Skeletal muscle satellite cell (primary cell): ENCODE results near the gene ARHGAP6.

Source experiments
- H3K27me3 ChIP-seq: 2 replicates; pipeline ENCODE4 v1.7.0; 2013; ENCODE audit warnings: low read length; ENCODE audit not compliant: control insufficient read depth, insufficient read depth
- H3K36me3 ChIP-seq: 2 replicates; pipeline ENCODE4 v1.7.0; 2013; ENCODE audit warnings: mild to moderate bottlenecking, control low read depth, low read length; ENCODE audit not compliant: insufficient read depth
- H3K4me1 ChIP-seq: 2 replicates; pipeline ENCODE4 v1.7.0; 2013; ENCODE audit warnings: low read length; ENCODE audit not compliant: control insufficient read depth, insufficient read depth
- H3K4me2 ChIP-seq: 2 replicates; pipeline ENCODE4 v1.7.0; 2013; ENCODE audit warnings: mild to moderate bottlenecking, low read length
- H3K4me3 ChIP-seq: 2 replicates; pipeline ENCODE4 v1.7.0; 2013; ENCODE audit warnings: low read length
- H3K9ac ChIP-seq: 2 replicates; pipeline ENCODE4 v1.7.0; 2013; ENCODE audit warnings: mild to moderate bottlenecking, low read depth, low read length, moderate library complexity
- H3K9me3 ChIP-seq: replicated peaks from 2 replicates; pipeline ENCODE4 v1.7.0; 2013; ENCODE audit warnings: mild to moderate bottlenecking, control low read depth, low read length

ARHGAP6 gene

GRCh38 chrX:11419102-11419501 lies 246.6 kb downstream of the ARHGAP6 start:
- H3K36me3 ChIP-seq = no peaks in the 10 kb centered on the region
- peaks cover 4% of the 10 kb centered on the region for H3K4me1 ChIP-seq
- no peak overlapping the region for H3K4me3 ChIP-seq
- no peak overlapping the region for H3K4me2 ChIP-seq
- no peak overlapping the region for H3K9ac ChIP-seq
- no peaks in the 10 kb centered on the region for H3K27me3 ChIP-seq
- H3K9me3 ChIP-seq = no peaks in the 10 kb centered on the region

GRCh38 chrX:11416600-11416999 lies 249.1 kb downstream of the ARHGAP6 start:
- Histone ChIP-seq H3K36me3 (no peaks in the 10 kb centered on the region), H3K4me2 (peak overlapping the region; percentile 48), H3K4me1 (no peaks in the 10 kb centered on the region), H3K9me3 (no peaks in the 10 kb centered on the region), H3K4me3 (no peak overlapping the region), H3K27me3 (no peaks in the 10 kb centered on the region), H3K9ac (no peak overlapping the region)

- Histone ChIP-seq H3K4me2 (no peak overlapping the region), H3K4me1 (no peaks in the 10 kb centered on the region), H3K9ac (no peak overlapping the region), H3K4me3 (no peak overlapping the region), H3K27me3 (no peaks in the 10 kb centered on the region), H3K36me3 (no peaks in the 10 kb centered on the region), H3K9me3 (no peaks in the 10 kb centered on the region)
Observed at GRCh38 chrX:11414091-11414490, 251.6 kb downstream of the ARHGAP6 start.

GRCh38 chrX:11412715-11413623 lies 252.8 kb downstream of the ARHGAP6 start:
- no peak overlapping the region for H3K9ac ChIP-seq
- no peaks in the 10 kb centered on the region for H3K36me3 ChIP-seq
- H3K9me3 ChIP-seq = no peaks in the 10 kb centered on the region
- no peak overlapping the region for H3K4me2 ChIP-seq
- no peaks in the 10 kb centered on the region for H3K4me1 ChIP-seq
- H3K27me3 ChIP-seq = no peaks in the 10 kb centered on the region
- no peak overlapping the region for H3K4me3 ChIP-seq

GRCh38 chrX:11409957-11410356 lies 255.8 kb downstream of the ARHGAP6 start:
- H3K36me3 ChIP-seq = no peaks in the 10 kb centered on the region
- H3K9me3 ChIP-seq = no peaks in the 10 kb centered on the region
- no peaks in the 10 kb centered on the region for H3K4me1 ChIP-seq
- H3K4me2 ChIP-seq = no peak overlapping the region
- no peak overlapping the region for H3K9ac ChIP-seq
- no peaks in the 10 kb centered on the region for H3K27me3 ChIP-seq
- no peak overlapping the region for H3K4me3 ChIP-seq

GRCh38 chrX:11408783-11409182 lies 256.9 kb downstream of the ARHGAP6 start:
- Histone ChIP-seq H3K4me2 (no peak overlapping the region), H3K4me3 (no peak overlapping the region), H3K27me3 (no peaks in the 10 kb centered on the region), H3K9me3 (no peaks in the 10 kb centered on the region), H3K4me1 (no peaks in the 10 kb centered on the region), H3K36me3 (no peaks in the 10 kb centered on the region), H3K9ac (no peak overlapping the region)

GRCh38 chrX:11408109-11408405 lies 257.7 kb downstream of the ARHGAP6 start:
- Histone ChIP-seq H3K4me2 (no peak overlapping the region), H3K9me3 (no peaks in the 10 kb centered on the region), H3K4me3 (no peak overlapping the region), H3K36me3 (no peaks in the 10 kb centered on the region), H3K27me3 (no peaks in the 10 kb centered on the region), H3K4me1 (no peaks in the 10 kb centered on the region), H3K9ac (no peak overlapping the region)

- H3K9ac ChIP-seq = no peak overlapping the region
- H3K4me1 ChIP-seq = no peaks in the 10 kb centered on the region
- no peaks in the 10 kb centered on the region for H3K36me3 ChIP-seq
- H3K4me2 ChIP-seq = no peak overlapping the region
- no peak overlapping the region for H3K4me3 ChIP-seq
- H3K27me3 ChIP-seq = no peaks in the 10 kb centered on the region
- no peaks in the 10 kb centered on the region for H3K9me3 ChIP-seq
Observed at GRCh38 chrX:11407331-11408108, 258.2 kb downstream of the ARHGAP6 start.

GRCh38 chrX:11406109-11406765 lies 259.5 kb downstream of the ARHGAP6 start:
- H3K4me1 ChIP-seq = no peaks in the 10 kb centered on the region
- no peaks in the 10 kb centered on the region for H3K27me3 ChIP-seq
- H3K4me2 ChIP-seq = no peak overlapping the region
- no peaks in the 10 kb centered on the region for H3K36me3 ChIP-seq
- no peak overlapping the region for H3K4me3 ChIP-seq
- no peaks in the 10 kb centered on the region for H3K9me3 ChIP-seq
- H3K9ac ChIP-seq = no peak overlapping the region

- H3K4me1 ChIP-seq = peaks cover 5% of the 10 kb centered on the region
- no peak overlapping the region for H3K9ac ChIP-seq
- no peaks in the 10 kb centered on the region for H3K36me3 ChIP-seq
- no peak overlapping the region for H3K4me3 ChIP-seq
- H3K9me3 ChIP-seq = no peaks in the 10 kb centered on the region
- H3K27me3 ChIP-seq = no peaks in the 10 kb centered on the region
- no peak overlapping the region for H3K4me2 ChIP-seq
Observed at GRCh38 chrX:11403631-11404030, 262.1 kb downstream of the ARHGAP6 start.

- Histone ChIP-seq H3K9me3 (no peaks in the 10 kb centered on the region), H3K4me1 (peaks cover 6% of the 10 kb centered on the region), H3K4me2 (no peak overlapping the region), H3K36me3 (no peaks in the 10 kb centered on the region), H3K4me3 (no peak overlapping the region), H3K9ac (no peak overlapping the region), H3K27me3 (no peaks in the 10 kb centered on the region)
Observed at GRCh38 chrX:11401966-11402365, 263.8 kb downstream of the ARHGAP6 start.
